ENCODE data around the gene PARD6G. TPM values are rescaled to one million over a fixed set of nuclear protein-coding genes. Genes with fewer than 3 reads are reported as not detected.
A peak's percentile ranks its signal among the peaks of the same experiment; 100 is the strongest.

Gene PARD6G
- total and polyA plus RNA-seq, 10 of the 15 experiments (the other 5 are each of a cell fraction or from before 2014, with no cell fraction given): 0.20 to 2.0 (median 0.60) TPM

DNA sequence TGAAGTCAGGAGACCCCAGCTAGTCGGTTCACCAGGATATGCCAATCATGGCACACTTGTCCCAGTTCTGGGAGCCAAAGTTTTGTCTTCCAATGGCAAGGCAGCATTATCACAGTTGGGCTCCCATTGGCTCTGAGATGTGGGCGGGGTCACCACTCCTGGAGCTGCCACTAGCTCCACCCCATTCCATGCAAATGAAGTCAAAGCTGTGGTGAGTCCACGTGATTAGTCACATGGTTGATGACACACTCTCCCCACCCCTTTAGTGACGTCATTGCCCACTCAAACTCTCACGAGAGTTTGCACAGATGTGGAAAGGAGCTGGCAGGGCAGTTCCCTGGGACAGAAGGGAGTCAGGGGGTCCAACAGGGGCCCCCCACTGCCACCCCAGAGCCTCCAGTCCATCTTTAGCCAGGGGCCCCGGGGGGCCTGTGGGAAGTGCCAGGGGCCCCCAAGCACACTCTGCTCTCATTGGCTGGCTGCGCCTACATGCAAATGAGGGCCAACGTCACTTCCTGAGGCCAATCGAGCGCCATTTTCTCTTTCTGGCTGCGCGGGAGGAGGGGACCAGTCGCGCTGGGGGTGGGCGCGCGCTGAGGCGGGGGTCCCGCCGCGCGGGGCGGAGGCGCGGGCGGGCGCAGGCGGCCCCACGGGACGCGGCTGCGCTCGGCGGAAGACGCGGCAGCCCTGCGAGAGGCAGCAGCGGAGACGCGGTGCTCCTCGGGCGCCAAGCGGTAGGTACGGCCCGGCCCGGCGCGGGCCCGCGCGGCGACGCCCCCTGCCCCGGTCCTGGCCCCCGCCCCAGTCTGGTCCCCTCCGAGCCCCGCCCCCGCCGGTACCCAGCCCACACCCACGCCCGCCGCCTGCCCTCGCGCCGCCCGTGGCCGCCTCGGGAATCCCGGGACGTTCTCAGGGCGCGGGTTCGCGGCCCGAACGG lies 138.3 kb downstream of the PARD6G start, which contains the start of gene ADNP2 (continued):
- TF ChIP-seq ZBTB4 (CRISPR knock-in tag; IDR thresholded peaks at IDR 0.05) (0 out of 2 replicates have a peak, but pooled peaks have one; percentile 58), HCFC1 (IDR thresholded peaks at IDR 0.05; ENCODE audit: low read length) (no peak; the same call in 1 of the 2 replicates), POLR2A (IDR thresholded peaks at IDR 0.05; ENCODE audit: low read depth, low read length) (peak; percentile 89), NR2C1 (IDR thresholded peaks at IDR 0.05) (no peak), CREB1 (IDR thresholded peaks at IDR 0.05; ENCODE audit: low read depth) (peak; percentile 90), SIN3A (IDR thresholded peaks at IDR 0.05; ENCODE audit: low read depth, low read length) (no peak), PRDM15 (CRISPR knock-in tag; IDR thresholded peaks at IDR 0.05) (no peak), CREM (IDR thresholded peaks at IDR 0.05; ENCODE audit: low read depth) (peak; percentile 94), CTCF (IDR thresholded peaks at IDR 0.05 in 2 of 3, conservative IDR thresholded peaks at IDR 0.05 in 1 of 3; ENCODE audit: control insufficient read depth in 2 of 3, extremely low read depth in 1 of 3, insufficient read depth in 1 of 3, low read depth in 3 of 3, low read length in 3 of 3) (no peak), HDAC6 (IDR thresholded peaks at IDR 0.05; ENCODE audit: unreplicated experiment) (no peak), CBX5 (IDR thresholded peaks at IDR 0.05; ENCODE audit: low read depth) (no peak), GATAD2B (conservative IDR thresholded peaks at IDR 0.05; ENCODE audit: low read depth) (peak; percentile 48; the same call in 1 of the 2 replicates), ATF7 (IDR thresholded peaks at IDR 0.05; ENCODE audit: low read depth) (peak; percentile 99), SUZ12 (IDR thresholded peaks at IDR 0.05; ENCODE audit: unreplicated experiment) (no peak), CHD4 (IDR thresholded peaks at IDR 0.05) (peak; percentile 78; the same call in 1 of the 2 replicates), SP1 (IDR thresholded peaks at IDR 0.05; ENCODE audit: low read depth, low read length) (peak; percentile 41)
- TF ChIP-seq, protein P1, sequence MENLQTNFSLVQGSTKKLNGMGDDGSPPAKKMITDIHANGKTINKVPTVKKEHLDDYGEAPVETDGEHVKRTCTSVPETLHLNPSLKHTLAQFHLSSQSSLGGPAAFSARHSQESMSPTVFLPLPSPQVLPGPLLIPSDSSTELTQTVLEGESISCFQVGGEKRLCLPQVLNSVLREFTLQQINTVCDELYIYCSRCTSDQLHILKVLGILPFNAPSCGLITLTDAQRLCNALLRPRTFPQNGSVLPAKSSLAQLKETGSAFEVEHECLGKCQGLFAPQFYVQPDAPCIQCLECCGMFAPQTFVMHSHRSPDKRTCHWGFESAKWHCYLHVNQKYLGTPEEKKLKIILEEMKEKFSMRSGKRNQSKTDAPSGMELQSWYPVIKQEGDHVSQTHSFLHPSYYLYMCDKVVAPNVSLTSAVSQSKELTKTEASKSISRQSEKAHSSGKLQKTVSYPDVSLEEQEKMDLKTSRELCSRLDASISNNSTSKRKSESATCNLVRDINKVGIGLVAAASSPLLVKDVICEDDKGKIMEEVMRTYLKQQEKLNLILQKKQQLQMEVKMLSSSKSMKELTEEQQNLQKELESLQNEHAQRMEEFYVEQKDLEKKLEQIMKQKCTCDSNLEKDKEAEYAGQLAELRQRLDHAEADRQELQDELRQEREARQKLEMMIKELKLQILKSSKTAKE (IDR thresholded peaks at IDR 0.05; ENCODE audit: low read depth, poor library complexity, severe bottlenecking): no peak

Measured in GM12878 (cell line).